Upper lobe of left lung (tissue), 6 donors: ENCODE measurements around the gene RPL10. TPM values are rescaled to one million over a fixed set of nuclear protein-coding genes. Genes with fewer than 3 reads are reported as not detected.
A peak's percentile ranks its signal among the peaks of the same experiment; 100 is the strongest.

ENCODE experiments used
- ATAC-seq, 2 donors: fragments of 200-7000 bp; cut with Tn5 transposase; one replicate each; pipeline ENCODE4 v1.9.1; 2022; ENCODE audit warnings: mild to moderate bottlenecking in 2 of 2, moderate library complexity in 2 of 2; ENCODE audit not compliant: low FRiP score in 2 of 2
- DNase-seq, 2 donors: peaks; one replicate each; pipeline ENCODE4 v3.0.0-alpha.2; 2019 to 2020
- H3K27ac ChIP-seq, 4 donors: fragments of 200-600 bp; sonication (generic); one replicate each; pipeline ENCODE4 v1.5.1; 2016 to 2019
- H3K27me3 ChIP-seq, 4 donors: fragments of 200-600 bp; sonication (generic); one replicate each; pipeline ENCODE4 v1.5.1; 2017 to 2019
- H3K36me3 ChIP-seq, 4 donors: fragments of 200-600 bp; sonication (generic); one replicate each; pipeline ENCODE4 v1.5.1; 2016 to 2019
- H3K4me1 ChIP-seq, 4 donors: fragments of 200-600 bp; sonication (generic); one replicate each; pipeline ENCODE4 v1.5.1; 2018 to 2019
- H3K4me3 ChIP-seq, 4 donors: fragments of 200-600 bp; sonication (generic); one replicate each; pipeline ENCODE4 v1.5.1; 2017 to 2019; ENCODE audit warnings: mild to moderate bottlenecking in 2 of 4, moderate library complexity in 1 of 4
- H3K9me3 ChIP-seq, 4 donors: fragments of 200-600 bp; sonication (generic); one replicate each; pipeline ENCODE4 v1.5.1; 2018 to 2019
- EP300 ChIP-seq, 4 donors: sonication (generic); formaldehyde crosslinking; IDR thresholded peaks; one replicate each; pipeline ENCODE4 v1.5.1; 2017; ENCODE audit warnings: antibody characterized with exemption in 4 of 4, control low read depth in 2 of 4
- POLR2A ChIP-seq, 4 donors: fragments of 450-650 bp; IDR thresholded peaks; one replicate each; pipeline ENCODE4 v1.5.1; 2016 to 2017; ENCODE audit warnings: antibody characterized with exemption in 4 of 4, mild to moderate bottlenecking in 2 of 4
- POLR2AphosphoS5 ChIP-seq, 2 donors: sonication (generic); formaldehyde crosslinking; IDR thresholded peaks; one replicate each; pipeline ENCODE4 v1.5.1; 2017; ENCODE audit warnings: antibody characterized with exemption in 2 of 2
- WGBS, 2 donors: methylation state at CpG; one replicate each; pipeline ENCODE4 v1.1.5; 2017 to 2018; 5-methylcytosine and 5-hydroxymethylcytosine counted together
- total RNA-seq, 6 donors: library from RNA; depleted of rRNA in 4 of 6; stranded (reverse); fragments of >200 nt in 4 of 6; gene quantifications; one replicate each; pipeline versions ENCODE4 v1.1.0 to v1.2.1, GENCODE V29; 2016 to 2021
- TF ChIP-seq, protein P1 (sequence below), 6 experiments: fragments of 450-650 bp in 4 of 6; fragments of 200-600 bp in 2 of 6; sonication (generic) in 2 of 6; IDR thresholded peaks; one replicate each; pipeline ENCODE4 v1.5.1; 2016 to 2019; ENCODE audit warnings: antibody characterized with exemption in 6 of 6
- donor health status: DM: no; HTN: no; CAD: no; lungs with moderate emphysema.
- donor health status: DM: no; HTN: yes; CAD: no; lungs with severe emphysema.

The RPL10 gene
- total RNA-seq, 6 donors from 2014 or later, result 1,246 to 5,225 (median 2,943) TPM

- no peak for TF ChIP-seq POLR2AphosphoS5 (IDR thresholded peaks at IDR 0.05)
- TF ChIP-seq, protein P1, sequence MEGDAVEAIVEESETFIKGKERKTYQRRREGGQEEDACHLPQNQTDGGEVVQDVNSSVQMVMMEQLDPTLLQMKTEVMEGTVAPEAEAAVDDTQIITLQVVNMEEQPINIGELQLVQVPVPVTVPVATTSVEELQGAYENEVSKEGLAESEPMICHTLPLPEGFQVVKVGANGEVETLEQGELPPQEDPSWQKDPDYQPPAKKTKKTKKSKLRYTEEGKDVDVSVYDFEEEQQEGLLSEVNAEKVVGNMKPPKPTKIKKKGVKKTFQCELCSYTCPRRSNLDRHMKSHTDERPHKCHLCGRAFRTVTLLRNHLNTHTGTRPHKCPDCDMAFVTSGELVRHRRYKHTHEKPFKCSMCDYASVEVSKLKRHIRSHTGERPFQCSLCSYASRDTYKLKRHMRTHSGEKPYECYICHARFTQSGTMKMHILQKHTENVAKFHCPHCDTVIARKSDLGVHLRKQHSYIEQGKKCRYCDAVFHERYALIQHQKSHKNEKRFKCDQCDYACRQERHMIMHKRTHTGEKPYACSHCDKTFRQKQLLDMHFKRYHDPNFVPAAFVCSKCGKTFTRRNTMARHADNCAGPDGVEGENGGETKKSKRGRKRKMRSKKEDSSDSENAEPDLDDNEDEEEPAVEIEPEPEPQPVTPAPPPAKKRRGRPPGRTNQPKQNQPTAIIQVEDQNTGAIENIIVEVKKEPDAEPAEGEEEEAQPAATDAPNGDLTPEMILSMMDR (IDR thresholded peaks at IDR 0.05), result no peak
- peaks cover 14 to 31% (median 15%) of the 10 kb centered on the region in 4 donors for H3K4me1 ChIP-seq
- H3K4me3 ChIP-seq, result no peak overlapping the region
- no peaks in the 10 kb centered on the region for H3K27me3 ChIP-seq
- DNase-seq, result peak in 1 of 2 donors; percentile 54
- WGBS, 2 donors, result 85 to 100% methylated on average over 2 to 20 of the region's 20 CpGs
- H3K36me3 ChIP-seq, result peaks cover 8 to 75% (median 65%) of the 10 kb centered on the region in 4 donors
- H3K27ac ChIP-seq, result peak overlapping the region in 2 of 4 donors; percentile 6 to 27
- peaks cover 0 to under 1% (median 0%) of the 10 kb centered on the region in 4 donors for H3K9me3 ChIP-seq
- no peak for ATAC-seq
Observed at GRCh38 chrX:154365052-154365600, 33.1 kb upstream of the RPL10 start.

DNA sequence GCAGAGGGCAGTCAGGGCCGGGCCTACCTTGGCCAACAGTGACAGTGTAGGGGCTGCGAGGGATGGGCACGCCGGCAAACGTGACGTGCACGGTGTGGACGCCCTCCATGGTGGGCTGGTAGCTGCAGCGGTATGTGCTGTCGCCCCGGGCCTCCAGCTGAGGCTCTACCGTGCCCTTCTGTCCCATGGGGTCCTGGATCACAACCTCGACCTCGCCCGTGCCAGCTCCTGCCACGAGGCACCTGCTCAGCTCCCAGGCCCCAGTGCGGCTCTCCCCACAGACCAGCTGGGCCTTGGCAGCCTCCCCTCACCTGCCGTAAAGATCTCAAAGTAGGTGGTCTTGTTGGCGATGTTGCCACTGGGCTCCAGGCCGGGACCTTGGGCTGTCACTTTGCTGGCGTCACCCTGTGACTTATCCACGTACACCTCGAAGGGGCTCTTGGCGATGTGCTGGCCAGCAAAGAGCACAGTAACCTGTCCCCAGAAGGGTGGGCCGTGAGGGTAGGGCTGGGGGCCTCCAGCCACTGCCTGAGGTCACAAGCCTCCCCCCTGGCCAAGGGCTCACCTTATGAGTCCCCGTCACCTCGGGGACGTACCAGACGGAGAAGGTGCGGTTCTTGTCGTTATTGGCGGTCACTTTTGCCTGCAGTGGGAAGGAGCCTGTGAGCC is 32.0 kb upstream of the RPL10 start:
- peak overlapping the region in 3 of 4 donors; percentile 7 to 95 (median 27) for H3K27ac ChIP-seq

GRCh38 chrX:154366666-154367055 is 31.5 kb upstream of the RPL10 start:
- WGBS, 2 donors, result 83% methylated on average over 11 of the region's 11 CpGs; no CpG with 5 or more reads in 1 of the 2 donors
- no peak for ATAC-seq
- H3K36me3 ChIP-seq, result peaks cover 7 to 63% (median 54%) of the 10 kb centered on the region in 4 donors

More for the DNA sequence above, 32.0 kb upstream of the RPL10 start:
- ATAC-seq (no peak), DNase-seq (peak in 1 of 2 donors; percentile 51)
- Histone ChIP-seq H3K4me3 (no peak overlapping the region), H3K27me3 (no peaks in the 10 kb centered on the region), H3K9me3 (peaks cover 0 to 8% (median 0%) of the 10 kb centered on the region in 4 donors), H3K4me1 (peaks cover 14 to 31% (median 15%) of the 10 kb centered on the region in 4 donors), H3K36me3 (peaks cover 7 to 68% (median 60%) of the 10 kb centered on the region in 4 donors)
- no peak for TF ChIP-seq POLR2AphosphoS5 (IDR thresholded peaks at IDR 0.05)
- 87% methylated on average over 32 of the region's 32 CpGs; no CpG with 5 or more reads in 1 of the 2 donors for WGBS, 2 donors

DNA sequence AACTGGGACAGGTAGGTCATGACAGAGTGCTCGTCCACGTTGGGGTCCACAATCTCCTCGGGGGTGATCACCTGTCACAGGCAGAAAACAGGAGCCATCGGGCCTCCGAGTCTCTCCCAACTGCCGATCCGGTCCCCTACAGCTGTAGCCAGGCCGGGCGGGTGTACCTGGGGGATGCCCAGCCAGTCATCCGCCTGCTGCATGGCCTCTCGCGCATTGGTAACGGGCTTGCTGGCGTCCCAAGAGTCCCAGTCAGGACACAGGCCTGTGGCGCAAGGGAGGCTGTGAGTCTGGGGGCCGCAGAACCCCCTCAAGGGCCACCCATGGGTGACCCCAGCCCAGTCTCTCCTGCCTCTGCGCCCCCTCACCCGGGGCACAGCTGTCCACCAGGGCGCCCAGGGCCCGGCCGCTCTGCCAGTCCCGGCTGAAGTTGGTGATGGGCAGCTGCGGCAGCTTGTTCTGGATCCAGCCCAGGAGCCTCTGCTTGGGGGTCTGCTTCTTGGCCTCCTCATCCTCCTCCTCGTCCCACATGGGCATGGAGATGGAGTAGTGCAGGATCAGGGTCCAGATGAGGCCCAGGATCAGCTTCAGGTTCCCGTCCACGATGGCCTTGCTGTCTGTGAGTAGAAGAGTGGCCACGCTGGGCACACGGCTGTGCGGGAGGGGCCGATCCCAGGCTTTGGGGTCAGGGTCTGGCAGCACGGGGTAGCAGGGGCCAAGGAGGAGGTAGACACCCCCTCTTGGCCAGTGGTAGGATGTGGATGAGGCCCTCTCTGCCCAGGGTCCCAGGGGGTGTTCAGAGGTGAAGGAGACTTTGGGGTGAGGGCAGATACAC is 30.5 kb upstream of the RPL10 start:
- H3K4me1 ChIP-seq, result peaks cover 19 to 43% (median 22%) of the 10 kb centered on the region in 4 donors
- peaks cover 0 to 52% (median 44%) of the 10 kb centered on the region in 4 donors for H3K36me3 ChIP-seq
- peaks cover 0 to 11% (median 0%) of the 10 kb centered on the region in 4 donors for H3K9me3 ChIP-seq
- WGBS, 2 donors, result 76 to 86% methylated on average over 3 to 26 of the region's 31 CpGs
- TF ChIP-seq EP300 (IDR thresholded peaks at IDR 0.05) (no peak), POLR2A (IDR thresholded peaks at IDR 0.05) (no peak), POLR2AphosphoS5 (IDR thresholded peaks at IDR 0.05) (no peak)
- TF ChIP-seq, protein P1 (IDR thresholded peaks at IDR 0.05), result no peak
- peak overlapping the region in 3 of 4 donors; percentile 77 to 88 (median 78) for H3K4me3 ChIP-seq
- H3K27me3 ChIP-seq, result no peaks in the 10 kb centered on the region
- peak overlapping the region; percentile 82 to 95 (median 88) for H3K27ac ChIP-seq
- DNase-seq (peak in 1 of 2 donors; percentile 52), ATAC-seq (no peak)

More at GRCh38 chrX:154366666-154367055, 31.5 kb upstream of the RPL10 start:
- DNase-seq, result peak in 1 of 2 donors; percentile 39
- H3K27ac ChIP-seq, result peak overlapping the region in 3 of 4 donors; percentile 27 to 95 (median 89)
- H3K27me3 ChIP-seq, result no peaks in the 10 kb centered on the region
- peaks cover 14 to 34% (median 15%) of the 10 kb centered on the region in 4 donors for H3K4me1 ChIP-seq
- H3K9me3 ChIP-seq, result peaks cover 0 to 11% (median 0%) of the 10 kb centered on the region in 4 donors
- no peak overlapping the region for H3K4me3 ChIP-seq
- no peak for TF ChIP-seq EP300 (IDR thresholded peaks at IDR 0.05)
- no peak for TF ChIP-seq POLR2A (IDR thresholded peaks at IDR 0.05)
- TF ChIP-seq POLR2AphosphoS5 (IDR thresholded peaks at IDR 0.05), result no peak
- TF ChIP-seq, protein P1 (IDR thresholded peaks at IDR 0.05), result no peak
